ENCODE measurements around the gene RAB3IP. TPM values are rescaled to one million over a fixed set of nuclear protein-coding genes. Genes with fewer than 3 reads are reported as not detected.
"Not testable (repeated sequence)": the region's sequence is repeated elsewhere in the genome, so short reads cannot be mapped to it uniquely, and the experiment has no call there.

The RAB3IP gene
- total RNA-seq, 1 donor from 2014 or later: 33.6 TPM

GRCh38 chr12:69783365-69783764 lies 44.7 kb downstream of the RAB3IP start:
- Mint-ChIP-seq H3K27me3 (no peaks in the 10 kb centered on the region), H3K9me3 (peaks cover 5% of the 10 kb centered on the region), H3K27ac (no peak overlapping the region), H3K36me3 (ENCODE audit: low read depth) (peaks cover 23% of the 10 kb centered on the region), H3K4me1 (no peaks in the 10 kb centered on the region), H3K4me3 (no peak overlapping the region)
- DNase-seq: no peak
- intact Hi-C loops (cut with micrococcal nuclease): no loop called here

- intact Hi-C loops (cut with micrococcal nuclease): no loop called here
- no peak overlapping the region for H3K27ac Mint-ChIP-seq
- no peaks in the 10 kb centered on the region for H3K4me1 Mint-ChIP-seq
- no peak for DNase-seq
- peaks cover 32% of the 10 kb centered on the region for H3K36me3 Mint-ChIP-seq (ENCODE audit: low read depth)
- H3K4me3 Mint-ChIP-seq: no peak overlapping the region
- H3K9me3 Mint-ChIP-seq: peaks cover 25% of the 10 kb centered on the region
- no peaks in the 10 kb centered on the region for H3K27me3 Mint-ChIP-seq
Observed at GRCh38 chr12:69789351-69789750, 50.7 kb downstream of the RAB3IP start.

- no peaks in the 10 kb centered on the region for H3K27me3 Mint-ChIP-seq
- intact Hi-C loops (cut with micrococcal nuclease): no loop called here
- H3K4me3 Mint-ChIP-seq: no peak overlapping the region
- H3K36me3 Mint-ChIP-seq (ENCODE audit: low read depth): peaks cover 36% of the 10 kb centered on the region
- DNase-seq: no peak
- H3K27ac Mint-ChIP-seq: no peak overlapping the region
- peaks cover 34% of the 10 kb centered on the region for H3K9me3 Mint-ChIP-seq
- no peaks in the 10 kb centered on the region for H3K4me1 Mint-ChIP-seq
Observed at GRCh38 chr12:69792533-69792932, 53.9 kb downstream of the RAB3IP start.

GRCh38 chr12:69807101-69807897 lies 68.6 kb downstream of the RAB3IP start:
- DNase-seq; H3K27me3 Mint-ChIP-seq; H3K27ac Mint-ChIP-seq; H3K4me1 Mint-ChIP-seq; intact Hi-C loops (cut with micrococcal nuclease); H3K4me3 Mint-ChIP-seq: not testable (repeated sequence)
- peaks cover 34% of the 10 kb centered on the region for H3K36me3 Mint-ChIP-seq (ENCODE audit: low read depth)
- H3K9me3 Mint-ChIP-seq: peaks cover 18% of the 10 kb centered on the region

GRCh38 chr12:69810870-69811498 lies 72.3 kb downstream of the RAB3IP start:
- Mint-ChIP-seq H3K27ac (no peak overlapping the region), H3K36me3 (ENCODE audit: low read depth) (peaks cover 26% of the 10 kb centered on the region), H3K27me3 (no peaks in the 10 kb centered on the region), H3K9me3 (peaks cover 18% of the 10 kb centered on the region), H3K4me1 (peaks cover under 1% of the 10 kb centered on the region), H3K4me3 (no peak overlapping the region)
- intact Hi-C loops (cut with micrococcal nuclease): no loop called here
- DNase-seq: no peak

GRCh38 chr12:69816082-69816481 lies 77.4 kb downstream of the RAB3IP start:
- no peak overlapping the region for H3K4me3 Mint-ChIP-seq
- H3K36me3 Mint-ChIP-seq (ENCODE audit: low read depth): peaks cover under 1% of the 10 kb centered on the region
- no peak overlapping the region for H3K27ac Mint-ChIP-seq
- H3K4me1 Mint-ChIP-seq: peaks cover 2% of the 10 kb centered on the region
- H3K27me3 Mint-ChIP-seq: no peaks in the 10 kb centered on the region
- H3K9me3 Mint-ChIP-seq: peaks cover under 1% of the 10 kb centered on the region
- no peak for DNase-seq
- intact Hi-C loops (cut with micrococcal nuclease): no loop called here

GRCh38 chr12:69821032-69821455 lies 82.4 kb downstream of the RAB3IP start:
- no peaks in the 10 kb centered on the region for H3K36me3 Mint-ChIP-seq (ENCODE audit: low read depth)
- DNase-seq: no peak
- intact Hi-C loops (cut with micrococcal nuclease): no loop called here
- H3K27me3 Mint-ChIP-seq: no peaks in the 10 kb centered on the region
- H3K4me1 Mint-ChIP-seq: peaks cover under 1% of the 10 kb centered on the region
- no peaks in the 10 kb centered on the region for H3K9me3 Mint-ChIP-seq
- no peak overlapping the region for H3K27ac Mint-ChIP-seq
- no peak overlapping the region for H3K4me3 Mint-ChIP-seq

GRCh38 chr12:69821456-69822159 lies 82.9 kb downstream of the RAB3IP start:
- Mint-ChIP-seq H3K27me3 (no peaks in the 10 kb centered on the region), H3K9me3 (no peaks in the 10 kb centered on the region), H3K4me3 (no peak overlapping the region), H3K36me3 (ENCODE audit: low read depth) (no peaks in the 10 kb centered on the region), H3K27ac (no peak overlapping the region), H3K4me1 (no peaks in the 10 kb centered on the region)
- DNase-seq: no peak
- intact Hi-C loops (cut with micrococcal nuclease): no loop called here

GRCh38 chr12:69822201-69822860 lies 83.7 kb downstream of the RAB3IP start:
- Mint-ChIP-seq H3K9me3 (no peaks in the 10 kb centered on the region), H3K36me3 (ENCODE audit: low read depth) (no peaks in the 10 kb centered on the region), H3K4me3 (no peak overlapping the region)

GRCh38 chr12:69824028-69824427 lies 85.4 kb downstream of the RAB3IP start:
- Mint-ChIP-seq H3K27ac (no peak overlapping the region), H3K4me3 (no peak overlapping the region), H3K27me3 (peaks cover 2% of the 10 kb centered on the region), H3K36me3 (ENCODE audit: low read depth) (no peaks in the 10 kb centered on the region), H3K4me1 (no peaks in the 10 kb centered on the region), H3K9me3 (no peaks in the 10 kb centered on the region)
- no peak for DNase-seq
- intact Hi-C loops (cut with micrococcal nuclease): no loop called here

More at GRCh38 chr12:69822201-69822860, 83.7 kb downstream of the RAB3IP start:
- H3K27me3 Mint-ChIP-seq: no peaks in the 10 kb centered on the region
- no peak overlapping the region for H3K27ac Mint-ChIP-seq
- no peak for DNase-seq
- no peaks in the 10 kb centered on the region for H3K4me1 Mint-ChIP-seq
- intact Hi-C loops (cut with micrococcal nuclease): no loop called here

GRCh38 chr12:69824966-69825560 lies 86.4 kb downstream of the RAB3IP start, which contains the start of gene MYRFL:
Gene MYRFL (plus strand): TSS chr12:69825227. CDS start chr12:69825518, 291 bp downstream.
- no peak for DNase-seq
- intact Hi-C loops (cut with micrococcal nuclease): no loop called here
- no peak within 1 kb of the TSS for H3K27ac Mint-ChIP-seq
- no peak within 1 kb of the TSS for H3K4me3 Mint-ChIP-seq
- peaks cover 5% of the 10 kb centered on the region for H3K27me3 Mint-ChIP-seq
- H3K36me3 Mint-ChIP-seq (ENCODE audit: low read depth): no peaks in the 10 kb centered on the region
- no peaks in the 10 kb centered on the region for H3K9me3 Mint-ChIP-seq
- H3K4me1 Mint-ChIP-seq: no peaks in the 10 kb centered on the region

- intact Hi-C loops (cut with micrococcal nuclease): no loop called here
Observed at GRCh38 chr12:69828897-69829296, 90.2 kb downstream of the RAB3IP start.

GRCh38 chr12:69833696-69834095 lies 95.0 kb downstream of the RAB3IP start:
- no peak overlapping the region for H3K27ac Mint-ChIP-seq
- no peaks in the 10 kb centered on the region for H3K36me3 Mint-ChIP-seq (ENCODE audit: low read depth)
- DNase-seq: no peak
- no peak overlapping the region for H3K4me3 Mint-ChIP-seq
- peaks cover 12% of the 10 kb centered on the region for H3K27me3 Mint-ChIP-seq
- intact Hi-C loops (cut with micrococcal nuclease): no loop called here
- no peaks in the 10 kb centered on the region for H3K9me3 Mint-ChIP-seq
- H3K4me1 Mint-ChIP-seq: no peaks in the 10 kb centered on the region

More at GRCh38 chr12:69828897-69829296, 90.2 kb downstream of the RAB3IP start:
- H3K4me1 Mint-ChIP-seq: no peaks in the 10 kb centered on the region
- H3K4me3 Mint-ChIP-seq: no peak overlapping the region
- H3K9me3 Mint-ChIP-seq: no peaks in the 10 kb centered on the region
- H3K27ac Mint-ChIP-seq: no peak overlapping the region
- H3K27me3 Mint-ChIP-seq: peaks cover 12% of the 10 kb centered on the region
- no peaks in the 10 kb centered on the region for H3K36me3 Mint-ChIP-seq (ENCODE audit: low read depth)
- no peak for DNase-seq
